CD14-positive monocyte (primary cell): ENCODE results near the gene CAPSL. TPM values are rescaled to one million over a fixed set of nuclear protein-coding genes. Genes with fewer than 3 reads are reported as not detected.

Experiments used
- DNase-seq, 3 donors: peaks; one replicate each; pipeline ENCODE4 v3.0.0-alpha.2; 2011 to 2022
- H2AFZ ChIP-seq: 2 replicates; pipeline ENCODE4 v1.6.0; 2012; ENCODE audit warnings: mild to moderate bottlenecking, low read depth, low read length, inconsistent platforms; ENCODE audit not compliant: insufficient read depth, poor library complexity, severe bottlenecking
- H3K27ac ChIP-seq, 2 donors: 1 replicate in 1 of 2; 2 replicates in 1 of 2; pipeline ENCODE4 v1.5.1; 2012 to 2013; ENCODE audit warnings: low read length in 2 of 2, control low read depth in 1 of 2, inconsistent platforms in 1 of 2, low read depth in 1 of 2, mild to moderate bottlenecking in 1 of 2
- H3K27me3 ChIP-seq, 2 donors: one replicate each; pipeline versions ENCODE4 v1.6.0 to v1.6.1; 2011 to 2013; ENCODE audit warnings: low read length in 2 of 2; ENCODE audit not compliant: control insufficient read depth in 2 of 2, insufficient read depth in 2 of 2
- H3K36me3 ChIP-seq, 2 donors: replicated peaks in 1 of 2; 1 replicate in 1 of 2; 2 replicates in 1 of 2; pipeline versions ENCODE4 v1.5.1 to v1.6.1; 2012 to 2013; ENCODE audit warnings: low read length in 2 of 2, control low read depth in 1 of 2, inconsistent platforms in 1 of 2, mild to moderate bottlenecking in 1 of 2; ENCODE audit not compliant: insufficient read depth in 2 of 2, control insufficient read depth in 1 of 2
- H3K4me1 ChIP-seq, 2 donors: 1 replicate in 1 of 2; 2 replicates in 1 of 2; pipeline versions ENCODE4 v1.5.1 to v1.6.1; 2012 to 2013; ENCODE audit warnings: low read length in 2 of 2, control low read depth in 1 of 2, inconsistent platforms in 1 of 2, mild to moderate bottlenecking in 1 of 2, moderate library complexity in 1 of 2; ENCODE audit not compliant: insufficient read depth in 2 of 2, control insufficient read depth in 1 of 2
- H3K4me2 ChIP-seq: replicated peaks from 2 replicates; pipeline ENCODE3; 2012; ENCODE audit warnings: low read length, moderate library complexity, mild to moderate bottlenecking; ENCODE audit not compliant: poor library complexity, severe bottlenecking; ENCODE audit errors: extremely low read depth
- H3K4me3 ChIP-seq, 3 experiments: fragments of 200-600 bp in 1 of 3; sonication (generic) in 1 of 3; replicated peaks in 1 of 3; 1 replicate in 2 of 3; 2 replicates in 1 of 3; pipeline ENCODE4 v1.5.1; 2011 to 2013; ENCODE audit warnings: low read length in 3 of 3, mild to moderate bottlenecking in 3 of 3, control low read depth in 2 of 3, low read depth in 2 of 3, inconsistent platforms in 1 of 3, moderate library complexity in 1 of 3
- H3K79me2 ChIP-seq: 2 replicates; pipeline ENCODE4 v1.6.0; 2012; ENCODE audit warnings: mild to moderate bottlenecking, control low read depth, inconsistent platforms, low read length, moderate library complexity; ENCODE audit not compliant: insufficient read depth
- H3K9ac ChIP-seq: 2 replicates; pipeline ENCODE4 v1.6.0; 2017; ENCODE audit warnings: low read length, mild to moderate bottlenecking; ENCODE audit not compliant: insufficient read depth, poor library complexity, severe bottlenecking
- H3K9me3 ChIP-seq, 2 donors: replicated peaks in 1 of 2; 1 replicate in 1 of 2; 2 replicates in 1 of 2; pipeline versions ENCODE4 v1.5.1 to v1.6.1; 2012 to 2013; ENCODE audit warnings: low read length in 2 of 2, control low read depth in 1 of 2; ENCODE audit not compliant: control insufficient read depth in 1 of 2, insufficient read depth in 1 of 2
- H4K20me1 ChIP-seq: 2 replicates; pipeline ENCODE4 v1.6.0; 2012; ENCODE audit warnings: mild to moderate bottlenecking, low read length, control low read depth, moderate library complexity; ENCODE audit not compliant: insufficient read depth
- H3K27ac Mint-ChIP-seq, 7 donors: one replicate each; pipeline ENCODE4 v1.8.0; 2020; ENCODE audit warnings: mild to moderate bottlenecking in 7 of 7, mixed read lengths in 7 of 7, moderate library complexity in 6 of 7, inconsistent platforms in 2 of 7
- H3K27me3 Mint-ChIP-seq, 3 donors: one replicate each; pipeline ENCODE4 v1.8.0; 2021 to 2022; ENCODE audit warnings: low read depth in 3 of 3, mild to moderate bottlenecking in 3 of 3, mixed read lengths in 3 of 3, moderate library complexity in 3 of 3, inconsistent platforms in 1 of 3
- H3K36me3 Mint-ChIP-seq, 2 donors: one replicate each; pipeline ENCODE4 v1.8.0; 2020; ENCODE audit warnings: mixed read lengths in 2 of 2, inconsistent platforms in 1 of 2, mild to moderate bottlenecking in 1 of 2
- H3K4me1 Mint-ChIP-seq: one replicate; pipeline ENCODE4 v1.8.0; 2020; ENCODE audit warnings: mild to moderate bottlenecking, mixed read lengths
- H3K4me3 Mint-ChIP-seq, 2 donors: one replicate each; pipeline ENCODE4 v1.8.0; 2020; ENCODE audit warnings: mild to moderate bottlenecking in 2 of 2, mixed read lengths in 2 of 2, moderate library complexity in 1 of 2
- H3K9me3 Mint-ChIP-seq, 7 donors: one replicate each; pipeline ENCODE4 v1.8.0; 2020 to 2022; ENCODE audit warnings: mixed read lengths in 7 of 7, mild to moderate bottlenecking in 6 of 7, moderate library complexity in 6 of 7, inconsistent platforms in 2 of 7
- CTCF ChIP-seq: fragments of 200-600 bp; IDR thresholded peaks from one replicate; pipeline ENCODE4 v1.8.0; 2022; ENCODE audit warnings: antibody characterized with exemption, mild to moderate bottlenecking
- WGBS: methylation state at CpG from one replicate; pipeline ENCODE4 v1.1.5; 2013; ENCODE audit warnings: missing lambda C conversion rate; ENCODE audit not compliant: insufficient coverage; 5-methylcytosine and 5-hydroxymethylcytosine counted together
- intact Hi-C, 2 donors: fragments of 100-400 bp; cut with micrococcal nuclease; formaldehyde crosslinking; loops; one replicate each; pipeline versions ENCODE4 v1.15.0 to v1.15.1; 2023
- polyA plus RNA-seq, 3 donors: library from polyadenylated mRNA; depleted of rRNA in 1 of 3; unstranded in 2 of 3; stranded (reverse) in 1 of 3; fragments of 300-500 nt in 2 of 3; fragments of >200 nt in 1 of 3; fragmentation: Illumina TruSeq in 2 of 3; gene quantifications; 1 replicate in 2 of 3; 2 replicates in 1 of 3; pipeline ENCODE4 v1.2.3, GENCODE V29; 2012 to 2021
- small RNA-seq: library from RNA; depleted of rRNA; stranded (forward); fragments of <200 nt; gene quantifications from one replicate; pipeline ENCODE3, GENCODE V24; 2012; ENCODE audit warnings: low read depth; ENCODE audit not compliant: insufficient read length

Gene CAPSL
- polyA plus RNA-seq, 3 donors: not detected

DNA sequence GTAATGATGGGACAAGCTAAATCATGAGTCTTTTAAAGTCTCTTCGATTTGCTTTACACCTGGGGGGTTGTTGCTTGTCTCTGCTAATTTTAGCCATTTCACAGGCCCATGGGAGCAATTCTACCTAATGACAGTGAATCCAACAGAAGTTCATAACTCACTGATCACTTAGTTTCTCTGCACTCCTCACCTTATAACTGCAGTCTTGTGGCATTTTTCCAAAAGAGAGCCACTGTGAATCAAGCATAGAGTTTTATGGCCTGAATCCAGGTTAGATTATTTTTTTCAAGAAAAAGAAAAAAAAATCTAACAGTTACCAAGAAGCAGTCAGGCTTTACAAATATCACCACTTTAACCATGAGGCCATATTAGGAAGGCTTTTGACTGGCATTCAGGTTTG, 83.2 kb downstream of the CAPSL start:
- H3K36me3 ChIP-seq: no peaks in the 10 kb centered on the region
- H3K79me2 ChIP-seq: no peaks in the 10 kb centered on the region
- H3K4me1 ChIP-seq: peaks cover 18 to 24% of the 10 kb centered on the region in 2 donors
- Mint-ChIP-seq H3K4me3 (no peak overlapping the region), H3K27me3 (peaks cover 0 to 2% (median 0%) of the 10 kb centered on the region in 3 donors), H3K27ac (no peak overlapping the region), H3K4me1 (peaks cover 32% of the 10 kb centered on the region), H3K9me3 (peaks cover 0 to 3% (median 0%) of the 10 kb centered on the region in 7 donors), H3K36me3 (no peaks in the 10 kb centered on the region)
- no peak overlapping the region for H3K4me2 ChIP-seq
- no peak overlapping the region for H2AFZ ChIP-seq
- no peak for TF ChIP-seq CTCF
- no peak overlapping the region for H3K27ac ChIP-seq
- H3K4me3 ChIP-seq: no peak overlapping the region
- intact Hi-C loops: no loop called here
- H3K9me3 ChIP-seq: no peaks in the 10 kb centered on the region
- H4K20me1 ChIP-seq: no peaks in the 10 kb centered on the region
- no peak overlapping the region for H3K9ac ChIP-seq
- DNase-seq: no peak
- WGBS: no CpG with 5 or more reads among the region's 1 CpG
- H3K27me3 ChIP-seq: no peaks in the 10 kb centered on the region

Small RNA genes within 50 kb of the gene (small RNA-seq; reads per million reads assigned to genes)
- not detected for gene AC112204.1

Other genes starting within 250 kb of the CAPSL start
- 1 to 10 TPM in 2 of 3 donors, under 1 TPM in 1; 0.12 to 1.9 (median 1.1) TPM for gene IL7R, start 81.7 kb downstream of the CAPSL start, polyA plus RNA-seq
- gene UGT3A1, start 52.8 kb upstream of the CAPSL start, polyA plus RNA-seq: not detected
- gene UGT3A2, start 128.3 kb upstream of the CAPSL start, polyA plus RNA-seq: not detected
- gene LMBRD2, start 213.3 kb upstream of the CAPSL start, polyA plus RNA-seq: 1 to 10 TPM; 2.1 to 6.4 (median 2.3) TPM
- gene SKP2, start 213.5 kb upstream of the CAPSL start, polyA plus RNA-seq: 10 to 100 TPM; 14.4 to 18.0 (median 15.5) TPM